ENCODE measurements around the gene MS4A12.
"Not testable (repeated sequence)": the region's sequence is repeated elsewhere in the genome, so short reads cannot be mapped to it uniquely, and the experiment has no call there.

DNA sequence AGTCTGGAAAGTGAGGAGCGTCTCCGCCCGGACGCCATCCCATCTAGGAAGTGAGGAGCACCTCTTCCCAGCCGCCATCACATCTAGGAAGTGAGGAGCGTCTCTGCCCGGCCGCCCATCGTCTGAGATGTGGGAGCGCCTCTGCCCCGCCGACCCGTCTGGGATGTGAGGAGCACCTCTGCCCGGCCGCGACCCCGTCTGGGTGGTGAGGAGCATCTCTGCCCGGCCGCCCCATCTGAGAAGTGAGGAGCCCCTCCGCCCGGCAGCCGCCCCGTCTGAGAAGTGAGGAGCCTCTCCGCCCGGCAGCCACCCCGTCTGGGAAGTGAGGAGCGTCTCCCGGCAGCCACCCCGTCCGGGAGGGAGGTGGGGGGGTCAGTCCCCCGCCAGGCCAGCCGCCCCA, 41.4 kb upstream of the MS4A12 start:
- TF ChIP-seq CREB1 (IDR thresholded peaks at IDR 0.05); SIN3A (conservative IDR thresholded peaks at IDR 0.05 in 1 of 2, IDR thresholded peaks at IDR 0.05 in 1 of 2; ENCODE audit: low read depth in 1 of 2, low read length in 2 of 2); JUND (IDR thresholded peaks at IDR 0.05; ENCODE audit: low read length): not testable (repeated sequence)
- TF ChIP-seq, protein P1, sequence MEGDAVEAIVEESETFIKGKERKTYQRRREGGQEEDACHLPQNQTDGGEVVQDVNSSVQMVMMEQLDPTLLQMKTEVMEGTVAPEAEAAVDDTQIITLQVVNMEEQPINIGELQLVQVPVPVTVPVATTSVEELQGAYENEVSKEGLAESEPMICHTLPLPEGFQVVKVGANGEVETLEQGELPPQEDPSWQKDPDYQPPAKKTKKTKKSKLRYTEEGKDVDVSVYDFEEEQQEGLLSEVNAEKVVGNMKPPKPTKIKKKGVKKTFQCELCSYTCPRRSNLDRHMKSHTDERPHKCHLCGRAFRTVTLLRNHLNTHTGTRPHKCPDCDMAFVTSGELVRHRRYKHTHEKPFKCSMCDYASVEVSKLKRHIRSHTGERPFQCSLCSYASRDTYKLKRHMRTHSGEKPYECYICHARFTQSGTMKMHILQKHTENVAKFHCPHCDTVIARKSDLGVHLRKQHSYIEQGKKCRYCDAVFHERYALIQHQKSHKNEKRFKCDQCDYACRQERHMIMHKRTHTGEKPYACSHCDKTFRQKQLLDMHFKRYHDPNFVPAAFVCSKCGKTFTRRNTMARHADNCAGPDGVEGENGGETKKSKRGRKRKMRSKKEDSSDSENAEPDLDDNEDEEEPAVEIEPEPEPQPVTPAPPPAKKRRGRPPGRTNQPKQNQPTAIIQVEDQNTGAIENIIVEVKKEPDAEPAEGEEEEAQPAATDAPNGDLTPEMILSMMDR (IDR thresholded peaks at IDR 0.05; ENCODE audit: control extremely low read depth in 1 of 3, insufficient read depth in 1 of 3, low read depth in 1 of 3, low read length in 3 of 3), result not testable (repeated sequence)
